NB4 (cell line): ENCODE measurements around the gene RFX4.

Experiments
- POLR2A ChIP-seq: IDR thresholded peaks from 2 replicates; pipeline ENCODE4 v1.6.1; 2011; ENCODE audit warnings: mild to moderate bottlenecking; ENCODE audit not compliant: insufficient read length; ENCODE audit errors: extremely low read depth
- TF ChIP-seq, protein P1 (sequence below): IDR thresholded peaks from one replicate; pipeline ENCODE4 v1.5.1; 2012; ENCODE audit warnings: low read depth, low read length

DNA sequence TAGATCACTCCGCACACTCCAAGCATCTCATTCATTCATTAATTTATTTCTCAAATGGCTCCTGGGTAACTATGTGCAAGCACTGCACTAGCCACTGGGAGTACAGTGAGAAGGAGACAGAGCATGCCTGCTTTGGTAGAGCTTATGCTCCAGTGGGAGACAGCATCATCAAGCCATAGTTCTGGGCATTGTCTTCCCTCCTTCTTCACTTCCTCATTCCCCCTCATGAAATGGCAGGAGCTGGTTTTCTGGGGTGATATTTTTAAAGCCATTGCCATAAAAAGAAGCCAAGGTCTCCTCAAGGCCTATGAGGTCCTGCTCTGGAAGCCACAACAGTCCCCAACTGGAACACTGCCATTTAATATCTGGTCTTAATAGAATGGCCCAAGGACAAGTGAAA, 171.5 kb downstream of the RFX4 start:
- TF ChIP-seq, protein P1, sequence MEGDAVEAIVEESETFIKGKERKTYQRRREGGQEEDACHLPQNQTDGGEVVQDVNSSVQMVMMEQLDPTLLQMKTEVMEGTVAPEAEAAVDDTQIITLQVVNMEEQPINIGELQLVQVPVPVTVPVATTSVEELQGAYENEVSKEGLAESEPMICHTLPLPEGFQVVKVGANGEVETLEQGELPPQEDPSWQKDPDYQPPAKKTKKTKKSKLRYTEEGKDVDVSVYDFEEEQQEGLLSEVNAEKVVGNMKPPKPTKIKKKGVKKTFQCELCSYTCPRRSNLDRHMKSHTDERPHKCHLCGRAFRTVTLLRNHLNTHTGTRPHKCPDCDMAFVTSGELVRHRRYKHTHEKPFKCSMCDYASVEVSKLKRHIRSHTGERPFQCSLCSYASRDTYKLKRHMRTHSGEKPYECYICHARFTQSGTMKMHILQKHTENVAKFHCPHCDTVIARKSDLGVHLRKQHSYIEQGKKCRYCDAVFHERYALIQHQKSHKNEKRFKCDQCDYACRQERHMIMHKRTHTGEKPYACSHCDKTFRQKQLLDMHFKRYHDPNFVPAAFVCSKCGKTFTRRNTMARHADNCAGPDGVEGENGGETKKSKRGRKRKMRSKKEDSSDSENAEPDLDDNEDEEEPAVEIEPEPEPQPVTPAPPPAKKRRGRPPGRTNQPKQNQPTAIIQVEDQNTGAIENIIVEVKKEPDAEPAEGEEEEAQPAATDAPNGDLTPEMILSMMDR: no peak
- no peak for TF ChIP-seq POLR2A
